ENCODE data around the gene RRP12.

- no peak for TF ChIP-seq POLR2A (IDR thresholded peaks at IDR 0.05; ENCODE audit: low read depth, low read length)
- no peak for TF ChIP-seq FOS (IDR thresholded peaks at IDR 0.05; ENCODE audit: borderline replicate concordance, insufficient read depth, low read length)
- no peak for TF ChIP-seq CTCF (IDR thresholded peaks at IDR 0.05; ENCODE audit: extremely low read depth in 1 of 2, insufficient read depth in 1 of 2, low read depth in 1 of 2, low read length in 2 of 2)
- TF ChIP-seq GATA2 (IDR thresholded peaks at IDR 0.05; ENCODE audit: insufficient read depth, insufficient read length, low read depth, low read length), result no peak
- no peak for TF ChIP-seq POLR2AphosphoS5 (IDR thresholded peaks at IDR 0.05; ENCODE audit: insufficient read depth, low read depth, low read length)
- TF ChIP-seq MAX (IDR thresholded peaks at IDR 0.05; ENCODE audit: insufficient read depth, insufficient read length), result no peak
- no peak for TF ChIP-seq EZH2 (IDR thresholded peaks at IDR 0.05; ENCODE audit: borderline replicate concordance, low read depth, low read length, severe bottlenecking)
Observed at GRCh38 chr10:97416565-97416964, 15.4 kb upstream of the RRP12 start.

Data from endothelial cell of umbilical vein (primary cell).